ENCODE measurements around the gene CPA3. TPM values are rescaled to one million over a fixed set of nuclear protein-coding genes. Genes with fewer than 3 reads are reported as not detected.

Gene CPA3
- total and polyA plus RNA-seq, 2 experiments from 2014 or later = not detected

- H3K27me3 ChIP-seq (replicated peaks; ENCODE audit: insufficient read depth) = no peaks in the 10 kb centered on the region
- H3K9me3 ChIP-seq (ENCODE audit: low read depth) = no peaks in the 10 kb centered on the region
- H3K79me2 ChIP-seq (ENCODE audit: insufficient read depth) = no peaks in the 10 kb centered on the region
- H3K4me1 ChIP-seq (ENCODE audit: insufficient read depth) = peaks cover 12% of the 10 kb centered on the region
- DNase-seq = no peak
- in situ Hi-C loops (cut with MboI) = loop anchor here (5.0 to 10.0 kb wide), 3 partner anchors 88 to 560 kb away; no protein-coding TSS in a partner anchor
- no peak overlapping the region for H3K9ac ChIP-seq
- no peak overlapping the region for H3K4me2 ChIP-seq (ENCODE audit: unreplicated experiment)
- TF ChIP-seq EZH2phosphoT487 (IDR thresholded peaks at IDR 0.05; ENCODE audit: insufficient read depth, low read depth) (no peak), EZH2 (IDR thresholded peaks at IDR 0.05; ENCODE audit: insufficient read depth, poor library complexity, severe bottlenecking) (no peak)
- WGBS, 2 experiments (ENCODE audit: low coverage in 1 of 2, low lambda C conversion rate in 2 of 2, missing lambda C conversion rate in 2 of 2) = 93 to 98% methylated on average over 2 of the region's 2 CpGs
- H3K9me2 ChIP-seq (ENCODE audit: insufficient read depth) = no peaks in the 10 kb centered on the region
- H3K27ac ChIP-seq = no peak overlapping the region
- no peak overlapping the region for H2AFZ ChIP-seq
- H3K36me3 ChIP-seq (ENCODE audit: low read depth) = no peaks in the 10 kb centered on the region
- H3K4me3 ChIP-seq = no peak overlapping the region
- no peaks in the 10 kb centered on the region for H3F3A ChIP-seq (ENCODE audit: insufficient read depth)
- H4K20me1 ChIP-seq (ENCODE audit: insufficient read depth) = no peaks in the 10 kb centered on the region
Observed at GRCh38 chr3:148945116-148945515, 80.0 kb downstream of the CPA3 start.

Other genes starting within 250 kb of the CPA3 start
- 4.0 and 6.3 TPM in 2 replicates for gene AGTR1, start 167.4 kb upstream of the CPA3 start, total RNA-seq (2014; rRNA removed; shearing (Covaris generic))
- 3.6 and 4.0 TPM in 2 replicates for gene AGTR1, start 167.4 kb upstream of the CPA3 start, polyA plus RNA-seq (2016; fragmentation: Nextera tagmentation; extraction: Ambion mirVana)
- not detected in 2 replicates for gene CPB1, start 37.5 kb upstream of the CPA3 start, total RNA-seq (2014; rRNA removed; shearing (Covaris generic))
- gene CPB1, start 37.5 kb upstream of the CPA3 start, polyA plus RNA-seq (2016; fragmentation: Nextera tagmentation; extraction: Ambion mirVana) = not detected in 2 replicates
- gene GYG1, start 126.2 kb downstream of the CPA3 start, total RNA-seq (2014; rRNA removed; shearing (Covaris generic)) = 26.2 and 39.2 TPM in 2 replicates
- 57.2 and 58.1 TPM in 2 replicates for gene GYG1, start 126.2 kb downstream of the CPA3 start, polyA plus RNA-seq (2016; fragmentation: Nextera tagmentation; extraction: Ambion mirVana)
- gene HLTF, start 221.2 kb downstream of the CPA3 start, total RNA-seq (2014; rRNA removed; shearing (Covaris generic)) = 20.6 and 25.0 TPM in 2 replicates
- gene HLTF, start 221.2 kb downstream of the CPA3 start, polyA plus RNA-seq (2016; fragmentation: Nextera tagmentation; extraction: Ambion mirVana) = 28.6 and 33.6 TPM in 2 replicates

All from GM23248 (cell line).